ENCODE data around the gene DAZAP2. TPM values are rescaled to one million over a fixed set of nuclear protein-coding genes. Genes with fewer than 3 reads are reported as not detected.
A peak's percentile ranks its signal among the peaks of the same experiment; 100 is the strongest.

DAZAP2 gene
- total and polyA plus RNA-seq, 9 of the 15 experiments (the other 6 are each of a cell fraction or from before 2014, with no cell fraction given): 116 to 668 (median 227) TPM

DNA sequence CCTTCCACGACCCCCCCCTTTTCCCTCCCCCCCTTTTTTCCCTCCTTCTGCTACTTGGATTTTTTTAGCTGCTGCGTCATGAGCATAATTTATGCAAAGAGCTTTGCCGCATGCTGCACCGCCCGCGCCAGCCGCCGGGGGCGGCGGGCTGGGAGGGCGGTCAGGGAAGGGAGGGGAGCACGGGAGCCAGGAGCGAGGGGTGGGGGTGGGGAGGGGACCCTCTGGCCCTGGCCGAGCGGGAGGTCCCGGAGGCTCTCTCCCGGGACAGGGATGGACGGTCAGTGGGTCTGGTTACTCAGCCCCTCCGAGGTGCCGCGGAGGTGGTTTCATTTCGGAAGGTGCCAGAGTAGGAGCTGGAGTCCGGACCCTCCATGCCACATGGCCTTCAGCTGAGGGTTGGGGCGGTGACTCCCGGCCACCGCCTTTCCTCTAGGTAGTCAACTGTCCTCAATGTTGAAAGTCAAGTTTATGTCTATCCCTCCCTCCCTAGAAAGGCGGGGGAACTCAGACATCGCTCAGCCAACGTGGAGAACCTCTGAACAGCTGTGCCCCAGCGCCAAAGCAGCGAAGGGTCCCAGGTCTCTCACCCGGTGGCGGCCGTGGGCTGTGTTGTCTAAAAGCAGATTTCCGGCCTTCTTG is 20.5 kb upstream of the DAZAP2 start, which contains the start of gene POU6F1 (continued):
- TF ChIP-seq, protein P1, sequence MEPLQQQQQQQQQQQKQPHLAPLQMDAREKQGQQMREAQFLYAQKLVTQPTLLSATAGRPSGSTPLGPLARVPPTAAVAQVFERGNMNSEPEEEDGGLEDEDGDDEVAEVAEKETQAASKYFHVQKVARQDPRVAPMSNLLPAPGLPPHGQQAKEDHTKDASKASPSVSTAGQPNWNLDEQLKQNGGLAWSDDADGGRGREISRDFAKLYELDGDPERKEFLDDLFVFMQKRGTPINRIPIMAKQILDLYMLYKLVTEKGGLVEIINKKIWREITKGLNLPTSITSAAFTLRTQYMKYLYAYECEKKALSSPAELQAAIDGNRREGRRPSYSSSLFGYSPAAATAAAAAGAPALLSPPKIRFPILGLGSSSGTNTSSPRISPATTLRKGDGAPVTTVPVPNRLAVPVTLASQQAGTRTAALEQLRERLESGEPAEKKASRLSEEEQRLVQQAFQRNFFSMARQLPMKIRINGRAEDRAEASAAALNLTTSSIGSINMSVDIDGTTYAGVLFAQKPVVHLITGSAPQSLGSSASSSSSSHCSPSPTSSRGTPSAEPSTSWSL (CRISPR knock-in tag; IDR thresholded peaks at IDR 0.05; ENCODE audit: borderline replicate concordance): no peak
- TF ChIP-seq ZNF384 (IDR thresholded peaks at IDR 0.05; ENCODE audit: low read depth, low read length): peak; percentile 85

DNA sequence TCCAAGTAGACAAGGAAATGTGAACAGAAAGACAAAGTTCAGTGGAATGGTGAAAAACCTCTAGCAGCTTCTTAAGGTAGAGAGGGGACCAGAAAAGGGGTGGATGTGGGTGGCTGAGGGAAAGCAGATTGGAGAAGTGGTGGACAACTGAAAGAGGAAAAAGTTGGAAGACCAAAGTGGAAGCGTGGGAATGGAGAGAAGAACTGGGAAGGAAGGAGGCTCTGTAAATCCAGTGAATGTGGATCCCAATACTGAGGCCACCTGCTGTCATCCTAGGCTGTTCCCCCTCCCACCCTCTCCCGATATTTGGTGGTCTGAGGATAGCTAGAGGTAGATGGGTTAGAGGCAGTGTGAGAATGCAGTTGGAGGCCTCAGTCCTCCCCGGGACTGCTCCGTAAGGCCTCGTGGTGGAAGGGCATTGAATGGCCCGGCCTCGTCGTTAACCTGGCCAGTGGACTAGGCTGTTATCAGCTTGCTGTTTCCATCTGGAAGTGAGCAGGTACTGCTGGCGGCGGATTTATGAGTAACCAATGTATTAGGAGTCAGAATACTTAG is 19.9 kb upstream of the DAZAP2 start:
- under 1% methylated on average over 10 of the region's 10 CpGs for WGBS (ENCODE audit: insufficient coverage, low coverage, missing lambda C conversion rate)
- peak; percentile 79 for FAIRE-seq
- TF ChIP-seq, protein P2, sequence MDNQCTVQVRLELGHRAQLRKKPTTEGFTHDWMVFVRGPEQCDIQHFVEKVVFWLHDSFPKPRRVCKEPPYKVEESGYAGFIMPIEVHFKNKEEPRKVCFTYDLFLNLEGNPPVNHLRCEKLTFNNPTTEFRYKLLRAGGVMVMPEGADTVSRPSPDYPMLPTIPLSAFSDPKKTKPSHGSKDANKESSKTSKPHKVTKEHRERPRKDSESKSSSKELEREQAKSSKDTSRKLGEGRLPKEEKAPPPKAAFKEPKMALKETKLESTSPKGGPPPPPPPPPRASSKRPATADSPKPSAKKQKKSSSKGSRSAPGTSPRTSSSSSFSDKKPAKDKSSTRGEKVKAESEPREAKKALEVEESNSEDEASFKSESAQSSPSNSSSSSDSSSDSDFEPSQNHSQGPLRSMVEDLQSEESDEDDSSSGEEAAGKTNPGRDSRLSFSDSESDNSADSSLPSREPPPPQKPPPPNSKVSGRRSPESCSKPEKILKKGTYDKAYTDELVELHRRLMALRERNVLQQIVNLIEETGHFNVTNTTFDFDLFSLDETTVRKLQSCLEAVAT (IDR thresholded peaks at IDR 0.05): peak in 1 of 2 experiments; percentile 47; a peak in 3 of 4 replicates
- TF ChIP-seq, protein P3, sequence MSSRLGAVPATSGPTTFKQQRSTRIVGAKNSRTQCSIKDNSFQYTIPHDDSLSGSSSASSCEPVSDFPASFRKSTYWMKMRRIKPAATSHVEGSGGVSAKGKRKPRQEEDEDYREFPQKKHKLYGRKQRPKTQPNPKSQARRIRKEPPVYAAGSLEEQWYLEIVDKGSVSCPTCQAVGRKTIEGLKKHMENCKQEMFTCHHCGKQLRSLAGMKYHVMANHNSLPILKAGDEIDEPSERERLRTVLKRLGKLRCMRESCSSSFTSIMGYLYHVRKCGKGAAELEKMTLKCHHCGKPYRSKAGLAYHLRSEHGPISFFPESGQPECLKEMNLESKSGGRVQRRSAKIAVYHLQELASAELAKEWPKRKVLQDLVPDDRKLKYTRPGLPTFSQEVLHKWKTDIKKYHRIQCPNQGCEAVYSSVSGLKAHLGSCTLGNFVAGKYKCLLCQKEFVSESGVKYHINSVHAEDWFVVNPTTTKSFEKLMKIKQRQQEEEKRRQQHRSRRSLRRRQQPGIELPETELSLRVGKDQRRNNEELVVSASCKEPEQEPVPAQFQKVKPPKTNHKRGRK (tag; IDR thresholded peaks at IDR 0.05): peak; percentile 67; the same call in 1 of the 2 replicates
- TF ChIP-seq ZNF311 (CRISPR knock-in tag; IDR thresholded peaks at IDR 0.05) (no peak), ZFP36 (IDR thresholded peaks at IDR 0.05; ENCODE audit: low read depth, low read length, partially characterized antibody) (no peak), ZNF23 (CRISPR knock-in tag; IDR thresholded peaks at IDR 0.05) (no peak), PYGO2 (tag; IDR thresholded peaks at IDR 0.05) (no peak), ZNF212 (CRISPR knock-in tag; IDR thresholded peaks at IDR 0.05) (no peak)
- TF ChIP-seq, protein P4, sequence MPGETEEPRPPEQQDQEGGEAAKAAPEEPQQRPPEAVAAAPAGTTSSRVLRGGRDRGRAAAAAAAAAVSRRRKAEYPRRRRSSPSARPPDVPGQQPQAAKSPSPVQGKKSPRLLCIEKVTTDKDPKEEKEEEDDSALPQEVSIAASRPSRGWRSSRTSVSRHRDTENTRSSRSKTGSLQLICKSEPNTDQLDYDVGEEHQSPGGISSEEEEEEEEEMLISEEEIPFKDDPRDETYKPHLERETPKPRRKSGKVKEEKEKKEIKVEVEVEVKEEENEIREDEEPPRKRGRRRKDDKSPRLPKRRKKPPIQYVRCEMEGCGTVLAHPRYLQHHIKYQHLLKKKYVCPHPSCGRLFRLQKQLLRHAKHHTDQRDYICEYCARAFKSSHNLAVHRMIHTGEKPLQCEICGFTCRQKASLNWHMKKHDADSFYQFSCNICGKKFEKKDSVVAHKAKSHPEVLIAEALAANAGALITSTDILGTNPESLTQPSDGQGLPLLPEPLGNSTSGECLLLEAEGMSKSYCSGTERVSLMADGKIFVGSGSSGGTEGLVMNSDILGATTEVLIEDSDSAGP (CRISPR knock-in tag; IDR thresholded peaks at IDR 0.05): no peak

More for the DNA sequence above, 19.9 kb upstream of the DAZAP2 start:
- peak overlapping the region; percentile 71 for H3K4me3 ChIP-seq
- DNase-seq (ENCODE audit: extremely low read depth in 1 of 4, low spot score in 3 of 4) (peak; percentile 57 to 82 (median 63)), ATAC-seq (peak; percentile 78)
- no peaks in the 10 kb centered on the region for H3K36me3 ChIP-seq (ENCODE audit: control insufficient read depth, insufficient read depth, low read length)
- in situ Hi-C loops (cut with MboI): no loop called here
- ChIA-PET CTCF (ENCODE audit: low intra/inter-chr PET ratio) (interaction anchor here (0.6 kb wide), 1 partner anchor 1245 kb away, joined by 4 read pairs; no protein-coding TSS in a partner anchor), POLR2A (interaction anchor here (0.5 to 3.0 kb wide), 20 partner anchors 9 to 699 kb away, joined by 3 to 15 read pairs (median 3); partner anchors contain the start of genes CSRNP2 and DAZAP2)
- no peaks in the 10 kb centered on the region for H3K9me3 ChIP-seq (replicated peaks; ENCODE audit: control insufficient read depth, insufficient read depth, low read depth, low read length)
- peak overlapping the region; percentile 91 to 99 for H3K9ac ChIP-seq (ENCODE audit: insufficient read depth in 1 of 2, low read depth in 2 of 2, low read length in 2 of 2)
- peak overlapping the region; percentile 90 for H3K27ac ChIP-seq (ENCODE audit: extremely low read depth, low read depth, low read length)
- H3K79me2 ChIP-seq (ENCODE audit: control insufficient read depth, insufficient read depth, low read length): peaks cover 22% of the 10 kb centered on the region
- peak overlapping the region; percentile 91 for H3K4me2 ChIP-seq (ENCODE audit: insufficient read depth, low read length)
- H3K9me1 ChIP-seq (ENCODE audit: control insufficient read depth, insufficient read depth, low read length): no peaks in the 10 kb centered on the region
- intact Hi-C loops (cut with micrococcal nuclease): loop anchor here (2.0 kb wide), 1 partner anchor 20 kb away; the partner anchor contains the start of gene DAZAP2
- BruUV-seq (replicated peaks): no TSS peak
- H2AFZ ChIP-seq (ENCODE audit: low read depth, low read length): peak overlapping the region; percentile 85
- peaks cover 21 to 22% of the 10 kb centered on the region in 2 experiments; a peak in 4 of 5 replicates for H3K4me1 ChIP-seq (replicated peaks in 1 of 2; ENCODE audit: control insufficient read depth in 2 of 2, insufficient read depth in 2 of 2, low read length in 2 of 2)
- H4K20me1 ChIP-seq (replicated peaks; ENCODE audit: control insufficient read depth, insufficient read depth, low read length): no peaks in the 10 kb centered on the region
- H3K27me3 ChIP-seq (ENCODE audit: control insufficient read depth in 2 of 2, insufficient read depth in 2 of 2, low read length in 2 of 2): no peaks in the 10 kb centered on the region

Data from K562 (cell line).